Iris pigment epithelial cell (primary cell): ENCODE results near the gene LRR1.

Source experiments
- DNase-seq: peaks from one replicate; pipeline ENCODE4 v3.0.0-alpha.2; 2011; ENCODE audit warnings: low read depth

Gene LRR1

DNA sequence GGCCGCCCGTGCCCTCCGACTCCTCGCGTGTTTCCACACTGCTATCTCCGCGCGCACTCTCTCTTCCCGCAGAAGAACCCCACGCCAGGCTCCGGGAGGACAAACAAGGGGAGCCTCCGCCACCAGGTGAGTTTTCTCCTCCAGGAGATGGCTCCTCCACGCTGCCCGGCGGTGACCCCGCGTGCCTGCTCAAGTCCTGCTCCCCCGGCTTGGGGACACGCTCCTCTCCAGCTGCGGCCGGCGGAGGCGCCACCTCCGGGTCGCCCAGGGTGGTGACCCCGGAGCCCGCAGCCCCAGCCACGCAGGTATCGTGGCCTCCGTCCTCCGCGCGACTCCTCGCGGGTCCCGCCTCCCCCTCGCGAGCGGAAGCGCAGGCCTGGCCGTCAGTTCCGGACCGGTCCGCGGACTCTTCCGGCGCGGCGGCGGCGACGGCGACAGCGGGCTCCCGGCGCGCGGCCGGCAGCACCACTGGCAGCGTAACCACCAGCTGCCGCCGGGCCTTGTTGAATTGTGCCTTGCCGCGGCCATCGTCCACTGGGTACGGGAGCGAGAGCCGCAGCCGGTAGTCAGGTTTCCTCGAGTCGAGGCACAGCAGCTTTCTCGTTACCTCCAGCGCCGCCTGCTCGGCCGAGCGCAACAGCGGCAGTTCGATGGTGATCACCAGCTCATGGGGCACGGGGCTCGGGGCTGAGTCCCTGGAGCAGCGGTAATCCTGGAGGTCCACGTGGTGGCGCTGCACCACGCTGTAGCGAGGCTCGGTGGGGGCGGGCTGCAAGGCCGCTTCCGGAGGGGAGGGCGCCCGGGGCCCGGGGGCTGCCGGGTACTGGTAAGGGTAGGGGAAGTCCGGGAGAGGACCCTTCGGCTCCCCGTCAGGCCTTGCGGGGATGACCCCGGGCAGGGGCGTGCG is 35.2 kb downstream of the LRR1 start:
- DNase-seq, result peak; percentile 97

DNA sequence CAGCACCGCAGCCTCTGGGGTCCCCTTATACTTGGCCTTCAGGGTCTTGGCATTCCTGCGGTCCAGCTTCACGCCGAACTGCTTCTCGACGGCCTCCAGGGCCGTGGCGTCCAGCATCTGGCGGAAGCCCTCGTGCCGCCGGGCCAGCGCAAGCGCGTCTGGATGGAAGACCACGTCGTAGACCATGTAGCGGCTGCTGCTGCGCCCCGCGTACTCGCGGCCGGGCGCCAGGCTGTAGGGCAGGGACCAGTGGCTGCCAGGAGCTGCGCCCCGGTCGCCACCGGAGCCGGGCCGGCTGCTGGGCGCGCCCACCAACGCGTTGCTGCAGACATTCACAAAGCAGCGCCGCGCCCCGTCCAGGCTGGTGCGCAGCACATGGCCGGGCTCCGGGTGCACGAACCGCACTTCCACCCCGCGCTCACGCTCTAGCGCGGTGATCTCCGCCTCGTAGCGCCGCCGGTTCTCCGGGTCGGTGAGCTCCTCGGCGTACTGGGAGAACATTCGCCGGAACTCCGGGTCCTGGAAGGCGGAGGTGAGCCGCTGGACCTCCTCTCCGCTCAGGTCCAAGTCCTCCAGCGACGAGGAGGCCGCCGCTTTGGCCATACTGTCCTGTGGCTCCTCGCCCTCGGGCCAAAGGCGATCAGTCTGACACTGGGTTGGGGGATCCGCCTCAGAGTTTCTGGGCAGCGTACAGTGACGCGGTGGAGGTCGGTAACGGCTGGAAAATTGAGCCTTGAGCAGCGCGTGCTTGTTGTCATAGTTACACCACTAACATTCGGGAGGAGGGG is 36.0 kb downstream of the LRR1 start, which contains the start of gene DNAAF2:
TSS of gene DNAAF2 (minus strand) at position 698 of the 788 bp plus-strand sequence. CDS start at position 603, 95 bp downstream.
- DNase-seq, result peak; percentile 77

DNA sequence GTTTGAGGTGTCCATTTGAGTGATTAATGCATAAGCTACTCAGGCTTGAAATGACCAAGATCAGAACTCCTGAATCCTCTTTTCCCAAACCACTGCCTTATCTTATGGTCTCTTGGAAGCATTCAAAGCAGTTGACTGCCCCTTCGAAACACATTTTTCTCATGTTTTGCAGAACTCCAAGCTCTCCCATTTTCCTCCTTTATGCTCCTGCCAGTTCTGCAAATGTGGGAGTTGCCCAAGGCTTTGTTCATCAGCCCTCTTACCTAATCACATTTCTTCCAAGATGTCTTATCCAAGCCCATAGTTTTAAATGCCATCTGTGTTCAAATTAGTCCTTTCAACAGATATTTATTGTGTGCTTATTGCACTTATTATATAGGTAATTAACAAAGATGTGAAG is 38.1 kb downstream of the LRR1 start:
- DNase-seq, result no peak

DNA sequence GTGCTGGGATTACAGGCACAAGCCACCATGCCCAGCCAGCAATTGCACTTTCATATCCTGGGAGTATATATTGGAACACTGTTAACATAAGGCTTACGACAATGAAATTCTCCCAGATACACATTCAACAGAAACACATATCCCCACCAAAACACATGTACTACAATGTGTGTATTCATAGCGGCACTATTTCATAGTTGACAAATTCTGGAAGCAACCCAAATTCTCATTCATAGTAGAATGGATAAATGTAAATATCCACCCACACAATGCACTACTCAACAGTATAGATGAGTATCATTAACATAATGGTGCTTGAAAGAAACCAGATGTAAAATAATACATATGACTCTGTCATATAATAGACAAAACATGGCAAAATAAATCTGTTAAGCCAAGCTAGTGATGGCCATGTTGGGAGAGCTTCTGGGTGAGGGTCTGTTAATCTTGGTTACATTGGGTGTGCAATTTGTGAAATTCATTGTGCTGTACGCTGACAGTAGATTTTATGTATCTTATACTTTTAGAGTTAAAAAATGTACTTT is 38.9 kb downstream of the LRR1 start:
- no peak for DNase-seq

DNA sequence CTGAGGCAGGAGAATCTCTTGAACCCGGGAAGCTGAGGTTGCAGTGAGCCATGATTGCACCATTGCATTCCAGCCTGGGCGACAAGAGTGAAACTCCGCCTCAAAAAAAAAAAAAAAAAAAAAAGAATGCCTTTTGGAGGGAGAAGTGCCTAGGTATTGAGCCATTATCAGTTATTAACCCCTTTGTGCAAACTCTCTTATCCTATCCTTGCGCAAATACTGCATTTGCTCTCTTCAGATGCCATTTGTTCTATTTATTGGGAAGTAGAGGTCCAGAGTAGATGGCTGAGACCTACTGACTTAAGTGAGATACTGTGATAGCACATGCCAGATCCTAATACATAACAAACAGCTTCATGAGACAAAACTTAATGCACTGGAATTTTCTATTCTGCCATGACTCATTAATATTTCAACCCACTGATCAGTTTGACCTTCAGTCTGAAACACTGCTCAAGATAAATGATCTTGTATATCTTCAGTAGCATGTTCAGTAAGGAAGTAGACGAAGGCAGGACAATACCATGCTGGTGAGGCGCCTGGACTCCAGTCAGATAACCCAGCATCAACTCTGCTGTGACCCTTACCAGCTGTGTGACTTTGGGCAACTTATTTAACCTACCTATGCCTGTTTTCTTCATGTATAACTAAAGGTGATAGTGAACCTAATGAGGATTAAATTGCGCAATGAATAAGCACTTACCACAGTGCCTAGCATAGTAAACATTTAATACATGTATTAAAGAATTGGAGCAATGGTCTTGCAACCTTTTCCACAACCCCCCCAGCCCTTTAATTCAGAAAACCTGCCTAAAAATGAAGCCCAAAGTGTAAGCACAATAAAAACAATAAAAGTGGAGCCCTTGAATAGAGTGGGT is 42.0 kb downstream of the LRR1 start:
- peak; percentile 56 for DNase-seq

DNA sequence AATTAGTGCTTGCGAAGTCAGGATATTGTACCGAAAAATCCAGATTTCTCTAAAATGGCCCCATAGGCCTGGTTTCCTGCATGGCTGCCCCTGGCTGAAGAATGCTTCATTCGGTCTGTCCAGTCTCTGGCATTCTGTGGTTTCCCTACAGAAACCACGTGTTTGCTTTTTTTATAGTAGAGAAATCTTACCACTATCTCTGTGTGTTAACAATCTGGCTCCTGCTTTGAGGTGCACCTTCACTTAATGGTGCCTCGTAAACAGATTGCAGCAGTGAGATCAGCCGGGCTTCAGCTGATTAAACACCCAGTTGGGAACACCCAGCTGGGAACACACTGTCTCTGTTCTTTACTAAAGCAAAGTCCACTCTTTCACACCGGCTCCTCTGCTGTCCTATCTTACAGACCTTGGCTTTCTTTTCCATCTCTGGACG is 43.0 kb downstream of the LRR1 start:
- peak; percentile 66 for DNase-seq

DNA sequence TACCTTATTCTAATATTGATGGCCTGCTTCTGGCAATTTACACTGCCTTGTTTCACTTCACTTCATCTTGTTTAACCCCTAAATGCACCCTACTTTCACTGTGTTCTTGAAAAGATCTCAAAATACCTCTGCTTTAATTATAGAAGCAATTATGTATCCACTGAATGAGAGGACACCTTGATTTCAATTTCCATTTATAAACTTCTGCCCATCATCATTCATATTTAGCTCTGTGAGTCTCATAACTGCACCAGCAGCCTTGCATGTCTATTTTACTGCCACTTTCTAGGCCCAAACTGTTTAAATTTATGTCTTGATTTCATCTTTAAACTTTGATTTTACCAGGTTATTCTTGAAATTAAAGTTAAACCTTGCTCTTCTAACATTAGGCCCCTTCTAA is 43.4 kb downstream of the LRR1 start:
- DNase-seq, result no peak

DNA sequence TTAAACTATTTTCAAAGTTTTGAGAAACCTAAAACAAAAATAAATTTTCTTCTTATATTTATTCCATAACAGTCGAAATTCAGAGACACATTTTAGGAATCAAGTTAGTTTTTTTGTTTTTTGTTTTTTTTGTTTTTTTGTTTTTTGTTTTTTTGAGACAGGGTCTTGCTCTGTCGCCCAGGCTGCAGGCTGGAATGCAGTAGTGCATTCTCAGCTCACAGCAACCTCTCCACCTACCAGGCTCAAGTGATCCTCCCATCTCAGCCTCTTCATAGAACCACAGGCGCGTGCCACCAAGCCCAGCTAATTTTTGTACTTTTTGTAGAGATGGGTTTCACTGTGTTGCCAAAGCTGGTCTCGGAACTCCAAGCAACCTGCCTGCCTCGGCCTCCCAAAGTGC is 54.8 kb downstream of the LRR1 start:
- no peak for DNase-seq

DNA sequence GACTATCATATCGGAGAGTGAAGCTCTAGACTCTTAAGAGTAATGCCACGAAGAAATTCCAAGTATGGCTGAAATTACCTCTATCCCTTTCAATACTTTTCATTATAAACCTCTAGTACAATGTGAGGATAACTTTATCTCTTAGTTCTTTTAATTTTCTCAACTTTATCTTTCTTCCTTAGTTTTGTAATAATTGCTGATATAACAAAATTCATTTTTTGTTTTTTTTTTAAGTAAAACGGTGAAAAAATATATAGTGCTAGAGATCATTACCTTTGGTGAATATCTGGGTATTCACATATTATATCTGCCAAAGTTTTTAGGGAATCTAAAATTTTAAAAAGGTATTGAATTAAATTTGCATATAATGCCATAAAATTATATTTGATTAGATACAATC is 55.8 kb downstream of the LRR1 start:
- DNase-seq, result no peak

DNA sequence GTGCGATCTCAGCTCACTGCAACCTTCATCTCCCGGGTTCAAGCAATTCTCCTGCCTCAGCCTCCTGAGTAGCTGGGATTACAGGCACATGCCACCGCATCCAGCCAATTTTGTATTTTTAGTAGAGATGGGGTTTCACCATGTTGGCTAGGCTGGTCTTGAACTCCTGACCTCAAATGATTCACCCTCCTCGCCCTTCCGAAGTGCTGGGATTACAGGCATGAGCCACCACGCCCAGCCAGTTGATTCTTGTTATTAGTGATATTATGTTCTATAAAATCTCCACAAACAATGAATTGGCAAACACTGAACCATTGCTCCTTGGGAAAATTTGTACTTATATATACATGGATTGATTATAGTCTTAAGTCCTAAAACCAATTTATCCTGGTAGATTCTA is 58.8 kb downstream of the LRR1 start:
- DNase-seq, result peak; percentile 53

DNA sequence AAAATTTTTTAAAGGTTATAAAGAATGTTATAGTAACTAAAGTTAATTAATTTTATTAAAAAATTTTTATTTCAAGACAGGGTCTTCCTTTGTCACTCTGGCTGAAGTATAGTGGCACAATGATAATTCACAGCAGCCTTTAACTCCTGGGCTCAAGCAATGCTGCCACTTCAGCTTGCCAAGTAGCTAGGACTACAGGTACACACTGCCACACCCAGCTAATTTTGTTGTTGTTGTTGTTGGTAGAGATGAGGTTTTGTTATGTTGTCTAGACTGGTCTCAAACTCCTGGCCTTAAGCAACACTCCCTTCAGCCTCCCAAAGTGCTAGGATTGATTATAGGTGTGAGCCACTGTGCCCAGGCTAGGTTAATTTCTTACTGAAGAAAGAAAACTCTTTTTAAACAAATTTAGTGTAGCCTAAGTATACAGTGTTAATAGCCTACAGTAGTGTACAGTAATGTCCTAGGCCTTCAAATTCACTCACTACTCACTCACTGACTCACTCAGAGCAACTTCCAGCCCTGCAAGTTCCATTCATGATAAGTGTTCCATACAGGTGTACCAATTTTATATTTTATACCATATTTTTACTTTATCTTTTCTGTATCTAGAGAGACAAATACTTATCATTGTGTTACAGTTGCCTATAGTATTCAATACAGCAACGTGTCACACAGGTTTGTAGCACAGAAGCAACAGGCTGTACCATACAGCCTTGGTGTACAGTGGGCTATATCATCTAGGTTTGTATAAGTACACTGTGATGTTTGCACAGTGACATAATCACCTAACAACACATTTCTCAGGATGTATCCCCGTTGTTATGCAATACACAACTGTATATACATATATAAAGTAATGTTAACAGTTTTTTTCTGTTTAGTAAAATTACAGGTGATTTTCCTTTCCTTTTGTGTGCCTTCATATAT is 61.1 kb downstream of the LRR1 start:
- DNase-seq, result peak; percentile 7
